HK-2 (cell line): ENCODE data around the gene PLEKHG2.
"Not testable (repeated sequence)": the region's sequence is repeated elsewhere in the genome, so short reads cannot be mapped to it uniquely, and the experiment has no call there.

Experiments
- DNase-seq: peaks from one replicate; pipeline ENCODE4 v3.0.0-alpha.2; 2018; ENCODE audit not compliant: unreplicated experiment

The PLEKHG2 gene

DNA sequence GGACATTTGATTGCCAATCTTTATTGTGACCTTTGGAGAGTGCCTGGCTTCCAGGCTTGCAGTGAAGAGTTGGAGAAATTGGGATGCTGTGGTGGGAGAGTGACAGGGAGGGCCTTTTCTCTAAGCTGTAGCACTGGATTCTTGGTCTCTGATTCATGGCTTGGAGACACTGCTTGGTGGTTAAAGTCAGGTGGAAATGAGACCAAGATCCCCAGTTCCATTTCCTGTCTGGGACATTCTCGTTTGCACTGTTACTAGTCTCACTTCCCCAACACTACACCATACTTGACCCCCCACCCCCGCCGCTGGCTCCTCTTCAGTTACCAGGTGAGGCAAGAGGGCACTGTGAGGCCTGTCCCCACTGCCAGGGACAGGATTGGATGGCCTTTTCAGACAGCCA, 35.8 kb downstream of the PLEKHG2 start:
- DNase-seq = peak; percentile 64

GRCh38 chr19:39449116-39449797, 36.8 kb downstream of the PLEKHG2 start:
- no peak for DNase-seq

- DNase-seq = not testable (repeated sequence)
Measured at GRCh38 chr19:39451257-39451656, 38.8 kb downstream of the PLEKHG2 start.

DNA sequence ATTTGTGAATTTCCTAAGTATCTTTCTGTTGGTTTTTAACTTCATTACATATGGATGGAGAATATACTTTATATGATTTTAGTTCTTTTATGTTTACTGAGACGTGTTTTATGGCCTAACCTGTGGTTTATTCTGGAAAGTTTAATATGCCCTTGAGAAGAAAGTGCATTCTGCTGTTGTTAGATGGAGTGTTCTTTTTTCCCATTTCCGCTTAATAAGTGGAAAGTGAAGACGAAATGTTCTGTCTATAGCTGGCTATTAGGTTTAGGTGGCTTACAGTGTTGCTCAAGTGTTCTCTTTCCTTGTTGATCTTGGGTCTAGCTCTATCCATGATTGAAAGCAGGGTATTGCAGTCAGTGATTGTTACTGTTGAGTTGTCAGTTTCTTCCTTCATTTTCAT, 50.9 kb downstream of the PLEKHG2 start:
- no peak for DNase-seq

GRCh38 chr19:39465956-39466747, 53.7 kb downstream of the PLEKHG2 start:
- no peak for DNase-seq

GRCh38 chr19:39467941-39468340, 55.5 kb downstream of the PLEKHG2 start:
- DNase-seq = no peak

DNA sequence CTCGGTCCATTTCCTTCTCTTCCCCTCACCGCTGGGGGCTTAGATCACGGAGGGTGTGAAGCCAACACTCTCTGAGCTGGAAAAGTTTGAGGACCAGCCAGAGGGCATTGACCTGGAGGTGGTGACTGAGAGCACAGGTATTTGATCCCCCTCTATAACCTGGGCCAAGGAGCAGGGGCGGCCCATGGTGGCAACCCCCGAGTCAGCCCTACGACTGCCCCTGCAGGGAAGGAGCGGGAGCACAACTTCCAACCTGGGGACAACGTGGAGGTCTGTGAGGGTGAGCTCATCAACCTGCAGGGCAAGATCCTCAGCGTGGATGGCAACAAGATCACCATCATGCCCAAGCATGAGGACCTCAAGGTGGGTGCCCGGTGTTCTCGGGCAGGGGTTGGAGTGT, 56.6 kb downstream of the PLEKHG2 start:
- no peak for DNase-seq

DNA sequence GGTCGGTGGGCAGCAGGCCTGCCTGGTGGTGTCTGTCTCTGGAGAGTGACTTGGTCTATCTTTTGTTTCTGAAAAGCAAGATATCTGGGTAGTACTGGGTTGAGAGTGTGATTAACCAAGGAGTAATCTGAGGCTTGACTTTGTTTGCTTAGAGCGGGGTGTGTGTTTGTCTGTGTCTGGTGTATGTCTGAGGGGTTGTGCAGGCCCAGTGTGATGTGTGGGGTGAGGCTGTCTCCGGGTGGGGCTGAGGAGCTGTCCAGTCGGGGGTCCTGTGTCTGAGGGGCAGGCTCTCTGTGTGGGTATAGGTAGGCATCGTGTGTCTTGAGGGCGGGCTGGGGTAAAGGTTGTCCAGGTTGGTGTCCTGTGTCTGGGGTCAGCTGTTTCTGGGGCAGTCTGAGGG, 57.1 kb downstream of the PLEKHG2 start:
- DNase-seq = no peak

- no peak for DNase-seq
Measured at GRCh38 chr19:39470724-39471339, 58.4 kb downstream of the PLEKHG2 start.

GRCh38 chr19:39471756-39472536, 59.5 kb downstream of the PLEKHG2 start:
- DNase-seq = no peak

DNA sequence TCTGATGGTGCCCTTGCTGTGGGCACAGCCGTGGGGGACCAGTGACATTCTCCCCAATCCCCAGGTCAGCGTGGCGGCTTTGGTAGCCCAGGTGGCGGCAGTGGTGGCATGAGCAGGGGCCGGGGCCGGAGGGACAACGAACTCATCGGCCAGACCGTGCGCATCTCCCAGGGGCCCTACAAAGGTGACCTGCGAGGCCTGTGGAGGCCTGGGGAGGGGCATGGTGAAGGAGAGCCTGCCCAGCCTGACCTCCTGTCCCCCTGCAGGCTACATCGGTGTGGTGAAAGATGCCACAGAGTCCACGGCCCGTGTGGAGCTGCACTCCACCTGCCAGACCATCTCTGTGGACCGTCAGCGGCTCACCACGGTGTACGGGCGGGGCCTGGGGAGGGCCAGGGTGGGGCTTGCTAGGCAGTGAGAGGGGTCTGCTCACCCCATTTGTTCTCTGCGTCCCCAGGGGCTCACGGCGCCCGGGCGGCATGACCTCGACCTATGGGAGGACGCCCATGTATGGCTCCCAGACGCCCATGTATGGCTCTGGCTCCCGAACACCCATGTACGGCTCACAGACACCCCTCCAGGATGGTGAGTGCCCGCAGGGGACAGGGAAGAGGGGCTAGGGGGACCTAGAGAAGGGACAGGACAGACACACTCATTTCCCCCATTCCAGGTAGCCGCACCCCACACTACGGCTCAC, 60.4 kb downstream of the PLEKHG2 start:
- DNase-seq = no peak

GRCh38 chr19:39473443-39473960, 61.0 kb downstream of the PLEKHG2 start:
- DNase-seq = no peak

GRCh38 chr19:39474139-39474620, 61.7 kb downstream of the PLEKHG2 start:
- DNase-seq = peak; percentile 50

DNA sequence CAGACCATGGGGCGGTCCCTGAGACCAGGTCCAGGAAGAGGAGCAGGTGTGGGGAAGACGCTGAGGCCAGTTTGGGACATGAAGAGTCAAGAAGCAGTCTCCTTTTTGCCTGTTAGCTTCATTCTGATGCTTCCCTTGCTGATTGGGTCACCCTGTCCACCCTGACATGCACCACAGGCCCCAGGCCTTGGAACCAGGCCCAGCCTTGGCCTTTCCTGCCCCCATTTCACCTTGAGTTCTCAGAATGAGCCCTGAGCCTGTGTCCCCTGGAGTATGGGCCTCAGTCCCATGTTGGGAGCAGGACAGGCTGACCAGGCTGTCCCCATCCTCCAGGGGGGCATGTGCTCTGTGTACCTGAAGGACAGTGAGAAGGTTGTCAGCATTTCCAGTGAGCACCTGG, 63.3 kb downstream of the PLEKHG2 start:
- no peak for DNase-seq
